Neuron (in vitro differentiated cells): Measurements from ENCODE around the gene MANBA.

Source experiments
- H2AFZ ChIP-seq: one replicate; pipeline ENCODE4 v1.6.1; 2013; ENCODE audit warnings: low read depth, mild to moderate bottlenecking, inconsistent platforms, low read length, moderate library complexity
- H3K27me3 ChIP-seq: one replicate; pipeline ENCODE4 v1.6.1; 2013; ENCODE audit warnings: low read length; ENCODE audit not compliant: insufficient read depth
- H3K36me3 ChIP-seq: one replicate; pipeline ENCODE4 v1.6.1; 2013; ENCODE audit warnings: low read length; ENCODE audit not compliant: insufficient read depth
- H3K4me1 ChIP-seq: one replicate; pipeline ENCODE4 v1.6.1; 2013; ENCODE audit warnings: low read length; ENCODE audit not compliant: insufficient read depth
- H3K4me3 ChIP-seq: 2 replicates; pipeline ENCODE4 v1.5.1; 2013; ENCODE audit warnings: mild to moderate bottlenecking, low read length, moderate library complexity
- H3K9me3 ChIP-seq: one replicate; pipeline ENCODE4 v1.6.1; 2013; ENCODE audit warnings: low read length

The MANBA gene

GRCh38 chr4:102678695-102679335, 82.0 kb downstream of the MANBA start:
- no peaks in the 10 kb centered on the region for H3K9me3 ChIP-seq
- H3K36me3 ChIP-seq: no peaks in the 10 kb centered on the region
- peaks cover 7% of the 10 kb centered on the region for H3K4me1 ChIP-seq
- H3K27me3 ChIP-seq: no peaks in the 10 kb centered on the region
- H3K4me3 ChIP-seq: no peak overlapping the region
- H2AFZ ChIP-seq: no peak overlapping the region

DNA sequence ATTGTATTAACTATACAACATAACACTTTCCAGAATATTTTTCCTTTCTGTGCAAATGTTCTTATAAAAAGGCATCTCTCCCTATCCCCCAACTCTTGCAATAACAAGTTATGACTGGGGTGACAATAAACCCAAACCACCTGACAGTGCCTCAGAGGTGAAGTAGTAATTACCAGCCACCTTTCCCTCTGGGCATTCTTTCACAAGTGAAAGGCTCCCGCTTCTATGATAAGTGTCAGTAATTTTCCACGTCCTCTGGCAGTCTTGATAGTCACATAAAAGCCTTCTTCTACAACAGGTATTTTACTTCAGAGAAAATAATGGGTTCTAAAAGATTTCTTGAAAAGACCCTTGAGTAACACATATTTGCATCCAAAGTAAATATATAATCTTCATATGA, 82.7 kb downstream of the MANBA start:
- H3K27me3 ChIP-seq: no peaks in the 10 kb centered on the region
- no peak overlapping the region for H3K4me3 ChIP-seq
- peaks cover 4% of the 10 kb centered on the region for H3K4me1 ChIP-seq
- no peaks in the 10 kb centered on the region for H3K36me3 ChIP-seq
- H2AFZ ChIP-seq: no peak overlapping the region
- H3K9me3 ChIP-seq: no peaks in the 10 kb centered on the region

DNA sequence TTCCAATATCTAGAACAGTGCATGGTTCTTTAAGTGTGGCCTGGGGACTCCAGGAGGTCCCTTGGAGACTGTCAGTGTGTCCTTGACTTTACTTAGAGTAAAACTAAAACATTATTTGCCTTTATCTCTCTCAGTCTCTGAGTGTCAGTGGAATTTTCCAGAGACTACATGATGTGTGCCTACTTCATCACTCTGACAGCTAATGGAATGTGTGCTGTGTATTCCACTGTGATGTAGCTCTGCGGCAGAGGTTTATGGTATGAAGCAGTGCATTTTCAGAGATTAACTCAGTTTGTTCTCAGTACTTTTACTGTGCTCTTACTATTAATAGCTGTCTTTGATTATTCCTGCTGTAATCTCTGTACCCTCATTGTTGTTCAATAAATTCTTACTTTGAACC, 85.6 kb downstream of the MANBA start:
- Histone ChIP-seq H2AFZ (no peak overlapping the region), H3K9me3 (peaks cover 4% of the 10 kb centered on the region), H3K27me3 (no peaks in the 10 kb centered on the region), H3K4me3 (no peak overlapping the region), H3K36me3 (no peaks in the 10 kb centered on the region), H3K4me1 (peaks cover 4% of the 10 kb centered on the region)

- Histone ChIP-seq H2AFZ (no peak overlapping the region), H3K4me3 (no peak overlapping the region), H3K9me3 (no peaks in the 10 kb centered on the region), H3K4me1 (no peaks in the 10 kb centered on the region), H3K36me3 (peaks cover 7% of the 10 kb centered on the region), H3K27me3 (no peaks in the 10 kb centered on the region)
These were observed 93.8 kb downstream of the MANBA start for GRCh38 chr4:102667001-102667400.

DNA sequence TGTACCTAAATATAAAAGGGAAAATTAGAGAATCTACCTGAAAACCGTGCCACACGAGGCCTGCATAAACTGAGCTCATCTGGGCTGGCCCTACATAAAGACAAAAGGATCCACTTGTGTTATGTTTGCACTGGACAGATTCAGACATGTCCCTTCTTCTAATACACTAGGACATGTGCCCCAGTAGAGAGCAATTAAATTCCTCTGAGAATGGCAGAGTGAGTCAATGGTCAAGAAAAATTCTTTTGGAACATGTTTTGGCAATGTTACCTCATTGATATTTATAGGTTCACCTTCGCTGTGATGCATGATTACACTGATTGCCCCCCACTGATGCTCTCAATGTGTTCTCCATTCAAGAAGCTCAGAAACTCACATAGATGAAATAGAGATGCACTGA, 95.2 kb downstream of the MANBA start:
- no peak overlapping the region for H3K4me3 ChIP-seq
- no peaks in the 10 kb centered on the region for H3K27me3 ChIP-seq
- H3K9me3 ChIP-seq: no peaks in the 10 kb centered on the region

GRCh38 chr4:102663073-102663472, 97.7 kb downstream of the MANBA start:
- H3K9me3 ChIP-seq: peaks cover 2% of the 10 kb centered on the region
- no peaks in the 10 kb centered on the region for H3K27me3 ChIP-seq
- no peak overlapping the region for H3K4me3 ChIP-seq
- H3K4me1 ChIP-seq: no peaks in the 10 kb centered on the region
- peaks cover 3% of the 10 kb centered on the region for H3K36me3 ChIP-seq
- H2AFZ ChIP-seq: no peak overlapping the region

More for the DNA sequence above, 95.2 kb downstream of the MANBA start:
- no peak overlapping the region for H2AFZ ChIP-seq
- H3K36me3 ChIP-seq: peaks cover 7% of the 10 kb centered on the region
- no peaks in the 10 kb centered on the region for H3K4me1 ChIP-seq

GRCh38 chr4:102657206-102657605, 103.6 kb downstream of the MANBA start:
- no peak overlapping the region for H2AFZ ChIP-seq
- no peak overlapping the region for H3K4me3 ChIP-seq
- H3K4me1 ChIP-seq: no peaks in the 10 kb centered on the region
- peaks cover 2% of the 10 kb centered on the region for H3K9me3 ChIP-seq
- no peaks in the 10 kb centered on the region for H3K27me3 ChIP-seq
- no peaks in the 10 kb centered on the region for H3K36me3 ChIP-seq

DNA sequence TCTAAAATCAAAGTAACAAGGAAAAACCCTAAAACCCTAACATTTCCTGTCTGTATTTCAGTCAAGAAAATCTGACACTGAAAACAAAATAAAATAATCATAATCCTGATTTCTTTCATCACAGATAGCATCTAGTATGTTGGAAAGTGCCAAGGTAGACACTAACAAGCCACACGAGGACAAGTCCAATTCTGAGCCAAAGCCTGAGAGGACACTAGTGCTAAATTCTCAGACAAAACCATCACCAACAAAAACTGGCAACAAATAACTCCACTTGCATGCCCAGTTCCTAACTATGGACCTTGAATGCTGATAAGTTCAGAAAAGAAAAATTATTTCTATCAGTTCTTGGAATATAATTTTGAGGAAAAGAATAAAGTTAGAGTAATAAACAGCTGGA, 113.7 kb downstream of the MANBA start:
- Histone ChIP-seq H3K9me3 (peaks cover 6% of the 10 kb centered on the region), H3K4me1 (no peaks in the 10 kb centered on the region), H3K36me3 (peaks cover 20% of the 10 kb centered on the region)

DNA sequence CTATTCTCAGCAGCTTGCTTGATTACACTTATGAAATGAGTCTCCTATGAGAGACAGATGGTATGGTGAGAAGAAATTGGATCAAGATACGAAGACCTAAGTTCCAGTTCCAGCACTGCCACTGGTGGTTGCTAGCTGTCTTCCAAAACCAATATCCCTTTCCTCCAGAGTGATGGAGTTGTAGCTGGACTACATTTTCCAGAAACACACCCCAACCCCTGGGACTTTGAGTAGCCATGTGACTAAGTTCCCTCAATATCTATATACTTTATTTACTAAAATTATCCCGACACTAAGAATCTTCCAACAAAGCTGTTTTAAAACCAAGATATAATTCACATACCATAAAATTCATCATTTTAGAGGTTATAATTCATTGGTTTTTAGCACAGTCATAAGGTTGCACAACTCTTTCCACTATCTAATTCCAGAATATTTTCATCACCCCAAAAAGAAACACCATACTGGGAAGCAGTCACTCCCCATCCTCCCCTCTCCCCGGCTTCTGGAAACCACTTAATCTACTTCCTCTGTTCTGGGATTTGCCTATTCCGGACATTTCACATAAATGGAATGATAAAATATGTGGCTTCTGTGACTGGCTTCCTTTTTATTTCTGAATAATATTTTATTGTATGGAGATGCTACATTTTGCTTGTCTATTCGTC, 118.0 kb downstream of the MANBA start:
- Histone ChIP-seq H3K4me1 (peaks cover 2% of the 10 kb centered on the region), H3K27me3 (no peaks in the 10 kb centered on the region), H2AFZ (no peak overlapping the region), H3K36me3 (peaks cover 5% of the 10 kb centered on the region), H3K4me3 (no peak overlapping the region), H3K9me3 (peaks cover 2% of the 10 kb centered on the region)

More for the DNA sequence above, 113.7 kb downstream of the MANBA start:
- H3K4me3 ChIP-seq: no peak overlapping the region
- no peak overlapping the region for H2AFZ ChIP-seq
- H3K27me3 ChIP-seq: no peaks in the 10 kb centered on the region

- Histone ChIP-seq H3K4me3 (no peak overlapping the region), H3K4me1 (peaks cover 2% of the 10 kb centered on the region), H3K36me3 (peaks cover 7% of the 10 kb centered on the region), H3K9me3 (peaks cover 2% of the 10 kb centered on the region), H3K27me3 (no peaks in the 10 kb centered on the region), H2AFZ (no peak overlapping the region)
These were observed 119.0 kb downstream of the MANBA start for GRCh38 chr4:102641793-102642192.

DNA sequence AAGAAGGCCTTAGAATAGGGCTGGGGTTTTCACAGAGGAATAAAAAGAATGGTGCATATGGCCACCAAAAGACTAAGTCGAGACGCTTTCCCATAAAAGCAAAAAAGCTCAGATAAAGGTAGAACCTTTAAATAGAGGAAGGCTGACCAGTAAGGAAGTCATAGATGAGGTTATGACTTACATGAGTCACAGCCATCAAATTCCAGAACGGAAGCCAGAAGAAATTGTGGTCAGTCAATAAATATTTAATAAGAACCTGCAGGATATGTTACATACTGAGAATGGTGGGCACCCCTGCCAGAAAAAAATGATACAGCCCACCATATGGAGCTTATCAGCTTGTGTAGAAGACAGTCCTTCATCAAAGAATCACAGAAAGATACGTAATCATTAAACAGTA, 120.1 kb downstream of the MANBA start:
- Histone ChIP-seq H3K4me3 (no peak overlapping the region), H3K36me3 (peaks cover 7% of the 10 kb centered on the region)

DNA sequence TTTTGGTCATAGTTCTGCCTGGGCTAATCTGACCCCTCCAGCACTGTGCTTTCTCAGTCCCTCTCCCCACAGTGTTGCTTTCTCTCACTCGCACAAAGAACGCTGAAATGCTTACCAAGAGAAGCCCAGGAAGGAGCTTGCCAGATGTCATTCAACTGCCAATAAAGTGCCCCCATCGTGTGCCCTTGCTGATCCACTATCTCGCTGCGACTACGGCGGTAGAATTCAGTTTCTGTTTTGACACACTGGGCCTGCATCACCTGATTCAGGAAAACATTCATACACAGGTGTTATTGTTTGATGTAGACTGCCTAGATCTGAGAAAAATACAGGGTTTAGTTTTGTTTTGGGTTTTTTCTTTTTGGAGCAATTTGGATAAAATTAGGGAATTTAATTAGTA, 121.2 kb downstream of the MANBA start:
- H2AFZ ChIP-seq: no peak overlapping the region
- no peaks in the 10 kb centered on the region for H3K27me3 ChIP-seq
- H3K4me3 ChIP-seq: no peak overlapping the region
- peaks cover 9% of the 10 kb centered on the region for H3K36me3 ChIP-seq
- H3K9me3 ChIP-seq: peaks cover 2% of the 10 kb centered on the region
- peaks cover 2% of the 10 kb centered on the region for H3K4me1 ChIP-seq

More for the DNA sequence above, 120.1 kb downstream of the MANBA start:
- H3K4me1 ChIP-seq: peaks cover 2% of the 10 kb centered on the region
- H2AFZ ChIP-seq: no peak overlapping the region
- H3K9me3 ChIP-seq: peaks cover 2% of the 10 kb centered on the region
- H3K27me3 ChIP-seq: no peaks in the 10 kb centered on the region

DNA sequence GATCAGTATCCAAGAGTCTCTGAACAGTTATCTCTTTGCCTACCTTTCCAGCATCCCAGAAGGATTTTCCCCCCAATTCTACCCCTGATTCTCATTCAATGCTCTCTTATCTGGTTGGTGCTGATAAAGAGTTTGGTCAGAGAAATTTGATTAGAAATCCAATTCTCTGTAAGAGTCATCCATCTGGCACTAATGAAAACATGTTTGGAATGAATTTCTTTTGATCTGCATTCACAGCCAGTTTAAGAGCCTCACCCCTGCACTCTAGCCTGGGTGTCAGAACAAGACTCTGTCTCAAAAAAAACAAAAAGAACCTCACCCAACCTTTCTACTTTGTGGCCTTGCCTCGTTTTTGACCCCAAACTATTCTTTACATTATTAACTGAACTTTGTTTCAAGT, 122.1 kb downstream of the MANBA start:
- H3K9me3 ChIP-seq: no peaks in the 10 kb centered on the region
- H3K4me3 ChIP-seq: no peak overlapping the region
- peaks cover 2% of the 10 kb centered on the region for H3K4me1 ChIP-seq
- H2AFZ ChIP-seq: no peak overlapping the region
- no peaks in the 10 kb centered on the region for H3K27me3 ChIP-seq
- H3K36me3 ChIP-seq: peaks cover 8% of the 10 kb centered on the region

DNA sequence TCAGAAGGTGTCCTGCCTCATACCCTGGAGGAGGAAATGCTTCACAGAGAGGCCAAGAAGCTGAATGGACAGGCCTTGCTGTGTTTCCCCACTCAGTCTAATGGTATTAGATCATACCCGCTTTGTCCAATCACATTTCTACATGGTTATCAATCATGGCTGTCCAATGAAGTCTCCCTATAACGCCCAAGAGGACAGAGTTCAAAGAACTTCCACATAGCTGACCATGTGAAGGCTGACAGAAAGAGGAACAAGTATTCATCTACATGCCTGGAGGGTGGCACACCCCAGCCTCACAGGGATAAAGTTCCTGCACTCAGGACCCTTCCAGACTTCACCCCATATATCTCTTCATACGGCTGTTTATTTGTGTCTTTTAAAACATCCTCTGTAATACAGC, 123.4 kb downstream of the MANBA start:
- H3K27me3 ChIP-seq: no peaks in the 10 kb centered on the region
- H3K36me3 ChIP-seq: peaks cover 8% of the 10 kb centered on the region
- H2AFZ ChIP-seq: no peak overlapping the region
- H3K9me3 ChIP-seq: no peaks in the 10 kb centered on the region
- H3K4me3 ChIP-seq: no peak overlapping the region
- H3K4me1 ChIP-seq: peaks cover 2% of the 10 kb centered on the region
